ENCODE results near the gene LMNA.

- no peak for TF ChIP-seq CTCF (IDR thresholded peaks at IDR 0.05)
- TF ChIP-seq POLR2A (IDR thresholded peaks at IDR 0.05): no peak
Observed at GRCh38 chr1:156083800-156084790, 30.4 kb upstream of the LMNA start.

Measured in Peyer's patch (tissue), 4 donors.